ENCODE results near the gene TNFRSF6B. TPM values are rescaled to one million over a fixed set of nuclear protein-coding genes. Genes with fewer than 3 reads are reported as not detected.

TNFRSF6B gene
- total RNA-seq, 4 donors from 2014 or later, result 2.1 to 16.1 (median 11.1) TPM

GRCh38 chr20:63741354-63741675 is 44.9 kb downstream of the TNFRSF6B start:
- 18% methylated on average over 3 of the region's 6 CpGs for WGBS

DNA sequence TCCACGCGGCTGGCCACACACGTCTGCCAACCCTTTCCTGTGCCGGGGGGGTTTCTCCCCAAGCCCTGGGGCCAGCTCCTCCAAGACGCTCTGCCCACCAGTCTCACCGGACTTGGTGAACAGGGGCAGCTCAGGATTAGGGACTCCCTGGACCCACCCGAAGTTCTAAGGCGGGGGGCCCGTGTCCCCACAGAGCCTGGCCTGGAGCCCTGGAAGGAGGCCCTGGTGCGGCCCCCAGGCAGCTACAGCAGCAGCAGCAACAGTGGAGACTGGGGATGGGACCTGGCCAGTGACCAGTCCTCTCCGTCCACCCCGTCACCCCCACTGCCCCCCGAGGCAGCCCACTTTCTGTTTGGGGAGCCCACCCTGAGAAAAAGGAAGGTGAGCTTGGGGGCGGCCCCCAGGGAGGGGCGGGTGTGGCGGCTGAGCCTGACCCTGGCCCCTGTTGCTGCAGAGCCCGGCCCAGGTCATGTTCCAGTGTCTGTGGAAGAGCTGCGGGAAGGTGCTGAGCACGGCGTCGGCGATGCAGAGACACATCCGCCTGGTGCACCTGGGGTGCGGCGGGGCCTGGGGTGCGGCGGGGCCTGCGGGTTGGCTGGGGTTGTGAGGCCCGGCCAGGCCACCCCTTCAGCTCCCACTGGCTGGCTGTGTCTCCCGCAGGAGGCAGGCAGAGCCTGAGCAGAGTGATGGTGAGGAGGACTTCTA is 45.4 kb downstream of the TNFRSF6B start:
- H3K27ac ChIP-seq, result peak overlapping the region; percentile 89
- peak overlapping the region; percentile 74 for H3K4me3 ChIP-seq
- TF ChIP-seq EP300 (IDR thresholded peaks at IDR 0.05) (no peak), CTCF (IDR thresholded peaks at IDR 0.05) (no peak), POLR2A (IDR thresholded peaks at IDR 0.05) (no peak), POLR2AphosphoS5 (IDR thresholded peaks at IDR 0.05) (no peak)
- no peaks in the 10 kb centered on the region for H3K27me3 ChIP-seq
- H3K36me3 ChIP-seq, result peaks cover 21% of the 10 kb centered on the region
- 76% methylated on average over 7 of the region's 30 CpGs for WGBS
- no peaks in the 10 kb centered on the region for H3K9me3 ChIP-seq
- DNase-seq (ENCODE audit: low spot score in 2 of 2), result no peak
- peaks cover 46% of the 10 kb centered on the region for H3K4me1 ChIP-seq

More at GRCh38 chr20:63741354-63741675, 44.9 kb downstream of the TNFRSF6B start:
- Histone ChIP-seq H3K9me3 (no peaks in the 10 kb centered on the region), H3K4me3 (peak overlapping the region; percentile 74), H3K36me3 (peaks cover 21% of the 10 kb centered on the region), H3K27me3 (no peaks in the 10 kb centered on the region), H3K27ac (peak overlapping the region; percentile 89), H3K4me1 (peaks cover 51% of the 10 kb centered on the region)
- TF ChIP-seq POLR2A (IDR thresholded peaks at IDR 0.05) (no peak), CTCF (IDR thresholded peaks at IDR 0.05) (no peak)
- DNase-seq (ENCODE audit: low spot score in 2 of 2), result no peak

- DNase-seq (ENCODE audit: low spot score in 2 of 2), result peak in 1 of 2 donors; percentile 80
- no peaks in the 10 kb centered on the region for H3K9me3 ChIP-seq
- TF ChIP-seq EP300 (IDR thresholded peaks at IDR 0.05), result no peak
- no peak for TF ChIP-seq CTCF (IDR thresholded peaks at IDR 0.05)
- TF ChIP-seq POLR2AphosphoS5 (IDR thresholded peaks at IDR 0.05), result no peak
- no peak for TF ChIP-seq POLR2A (IDR thresholded peaks at IDR 0.05)
- 73% methylated on average over 2 of the region's 37 CpGs for WGBS
- H3K27ac ChIP-seq, result no peak overlapping the region
- peaks cover 21% of the 10 kb centered on the region for H3K36me3 ChIP-seq
- no peaks in the 10 kb centered on the region for H3K27me3 ChIP-seq
- peak overlapping the region; percentile 74 for H3K4me3 ChIP-seq
- peaks cover 39% of the 10 kb centered on the region for H3K4me1 ChIP-seq
These were observed 46.1 kb downstream of the TNFRSF6B start for GRCh38 chr20:63742381-63743024.

- H3K4me1 ChIP-seq, result peaks cover 30% of the 10 kb centered on the region
- H3K4me3 ChIP-seq, result no peak overlapping the region
- H3K9me3 ChIP-seq, result no peaks in the 10 kb centered on the region
- H3K27me3 ChIP-seq, result no peaks in the 10 kb centered on the region
- TF ChIP-seq CTCF (IDR thresholded peaks at IDR 0.05) (no peak), POLR2A (IDR thresholded peaks at IDR 0.05) (no peak), POLR2AphosphoS5 (IDR thresholded peaks at IDR 0.05) (no peak), EP300 (IDR thresholded peaks at IDR 0.05) (no peak)
- no peak overlapping the region for H3K27ac ChIP-seq
- H3K36me3 ChIP-seq, result peaks cover 21% of the 10 kb centered on the region
- no peak for DNase-seq (ENCODE audit: low spot score in 2 of 2)
- 85% methylated on average over 25 of the region's 31 CpGs for WGBS
These were observed 46.9 kb downstream of the TNFRSF6B start for GRCh38 chr20:63743210-63743970.

DNA sequence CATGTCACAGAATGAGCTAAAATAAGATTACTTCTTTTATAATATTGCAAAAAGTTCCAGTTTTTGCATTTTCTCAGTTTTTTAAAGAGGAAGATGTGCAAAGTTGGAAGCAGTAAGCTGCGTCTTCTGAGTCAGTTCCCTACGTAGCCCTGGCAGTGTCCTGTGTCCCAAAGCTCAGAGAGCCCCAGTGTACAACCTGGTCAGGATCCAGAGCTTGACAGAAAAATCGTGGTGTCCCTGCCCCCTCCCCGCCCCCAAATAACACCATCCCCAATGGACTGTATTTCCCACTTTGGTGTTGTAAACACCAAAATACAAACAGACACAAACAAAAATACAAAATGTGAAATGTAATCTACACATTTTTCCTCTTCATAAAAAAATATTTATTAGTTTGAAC is 47.7 kb downstream of the TNFRSF6B start:
- Histone ChIP-seq H3K9me3 (no peaks in the 10 kb centered on the region), H3K36me3 (peaks cover 21% of the 10 kb centered on the region), H3K27ac (no peak overlapping the region), H3K27me3 (no peaks in the 10 kb centered on the region), H3K4me1 (peaks cover 23% of the 10 kb centered on the region), H3K4me3 (no peak overlapping the region)
- DNase-seq (ENCODE audit: low spot score in 2 of 2), result no peak
- 73% methylated on average over 4 of the region's 4 CpGs for WGBS
- TF ChIP-seq EP300 (IDR thresholded peaks at IDR 0.05) (no peak), POLR2AphosphoS5 (IDR thresholded peaks at IDR 0.05) (no peak), POLR2A (IDR thresholded peaks at IDR 0.05) (no peak), CTCF (IDR thresholded peaks at IDR 0.05) (no peak)

All from suprapubic skin (tissue), 4 donors.